ENCODE data around the gene DYNAP.

The DYNAP gene

DNA sequence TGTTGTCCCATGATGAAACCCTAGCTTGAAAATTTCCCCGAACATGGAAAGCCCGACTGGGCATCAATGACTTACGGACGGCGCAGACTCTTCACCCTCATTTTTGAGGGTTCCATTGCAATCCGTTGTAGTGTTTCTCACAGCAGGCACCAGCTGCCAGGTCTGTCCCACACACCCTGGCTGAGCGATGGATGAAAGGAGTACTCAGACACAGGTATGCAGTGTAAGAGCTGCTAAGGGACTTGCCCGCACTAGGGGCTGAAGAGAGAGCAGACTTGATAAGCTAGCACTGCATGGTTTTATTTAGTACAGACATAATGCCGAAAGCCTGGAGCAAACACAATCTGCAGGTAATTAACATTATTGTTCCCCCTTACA lies 15.8 kb downstream of the DYNAP start:
- no peak for DNase-seq (ENCODE audit: low read depth)
- peaks cover under 1% of the 10 kb centered on the region for H3K4me1 ChIP-seq (ENCODE audit: control insufficient read depth, insufficient read depth, low read length)
- H3K36me3 ChIP-seq (ENCODE audit: control insufficient read depth, insufficient read depth, low read length, severe bottlenecking): no peaks in the 10 kb centered on the region
- no peak overlapping the region for H3K9ac ChIP-seq (ENCODE audit: low read length)
- H3K9me3 ChIP-seq (ENCODE audit: control insufficient read depth, low read length): no peaks in the 10 kb centered on the region
- H3K4me3 ChIP-seq (ENCODE audit: low read length): no peak overlapping the region
- H3K27me3 ChIP-seq (replicated peaks; ENCODE audit: control insufficient read depth, insufficient read depth, low read length): peaks cover 4% of the 10 kb centered on the region

DNA sequence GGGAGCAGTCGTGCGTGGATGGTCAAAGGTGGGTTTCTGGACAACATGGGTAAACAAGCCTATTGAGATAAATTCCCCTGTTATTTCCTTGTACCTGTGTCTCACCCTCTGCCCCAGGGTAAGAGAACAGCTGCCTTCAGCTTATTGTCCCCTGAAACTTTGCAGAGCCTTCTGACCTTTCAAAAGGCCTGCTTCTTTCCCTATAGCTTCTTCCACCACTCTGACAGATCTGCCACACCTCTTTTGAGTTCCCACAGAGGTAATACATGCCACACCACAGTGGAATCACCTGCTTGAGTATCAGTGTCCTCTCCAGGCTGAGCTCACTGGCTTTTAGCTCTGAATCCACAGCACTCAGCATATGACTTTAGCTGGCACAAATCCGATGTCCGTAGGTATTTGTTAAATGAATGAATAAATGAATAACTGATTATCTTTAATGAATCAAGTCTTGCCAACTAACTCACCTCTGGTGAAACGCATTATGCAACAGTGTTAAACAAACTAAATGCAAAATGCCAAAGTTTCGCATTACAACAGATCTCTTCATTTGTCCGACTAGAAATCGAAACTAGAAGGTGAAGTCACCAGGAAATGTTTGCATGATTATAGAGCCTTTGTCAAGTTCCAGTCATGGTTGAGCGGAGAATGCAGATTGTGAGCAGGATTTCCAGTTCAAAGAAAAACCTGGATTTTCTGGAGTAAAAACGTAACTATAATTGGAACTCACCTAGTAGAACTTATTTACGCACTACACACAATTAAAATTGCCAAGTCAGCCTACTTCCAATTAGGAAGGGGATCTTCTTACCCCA lies 16.4 kb downstream of the DYNAP start:
- Histone ChIP-seq H3K9ac (ENCODE audit: low read length) (no peak overlapping the region), H3K27me3 (replicated peaks; ENCODE audit: control insufficient read depth, insufficient read depth, low read length) (peaks cover 4% of the 10 kb centered on the region), H3K4me1 (ENCODE audit: control insufficient read depth, insufficient read depth, low read length) (peaks cover 5% of the 10 kb centered on the region), H3K4me3 (ENCODE audit: low read length) (peak overlapping the region; percentile 9), H3K36me3 (ENCODE audit: control insufficient read depth, insufficient read depth, low read length, severe bottlenecking) (no peaks in the 10 kb centered on the region), H3K9me3 (ENCODE audit: control insufficient read depth, low read length) (no peaks in the 10 kb centered on the region)
- DNase-seq (ENCODE audit: low read depth): peak; percentile 53

DNA sequence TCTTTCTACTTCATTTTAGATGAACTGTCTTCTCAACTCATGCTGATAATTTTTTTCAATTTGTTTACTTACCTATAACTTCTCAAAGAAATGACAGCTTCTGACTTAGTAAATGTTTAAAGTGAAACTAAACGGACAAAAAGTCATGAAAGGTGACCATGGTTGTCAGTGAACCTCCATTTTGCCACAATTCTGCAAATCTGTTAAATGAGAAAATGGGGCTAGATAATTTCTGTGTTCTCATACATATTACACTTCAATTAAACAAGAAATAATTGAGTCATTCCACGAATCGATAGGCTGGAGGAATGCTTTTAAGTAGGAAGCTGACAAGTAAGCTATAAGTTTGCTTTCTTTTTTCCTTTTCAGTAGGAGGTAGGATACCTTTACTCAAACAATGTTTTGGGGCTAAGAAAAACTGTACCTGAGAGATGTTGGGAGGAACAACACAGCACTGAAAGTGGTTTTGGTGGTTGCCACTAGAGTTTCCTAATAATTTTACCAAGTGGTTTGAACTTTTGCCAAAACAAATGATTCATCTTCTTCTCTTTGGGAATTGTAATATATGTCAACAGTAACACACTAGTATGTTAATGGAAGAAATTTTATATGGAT lies 17.1 kb downstream of the DYNAP start:
- H3K4me1 ChIP-seq (ENCODE audit: control insufficient read depth, insufficient read depth, low read length): peaks cover 11% of the 10 kb centered on the region
- H3K27me3 ChIP-seq (replicated peaks; ENCODE audit: control insufficient read depth, insufficient read depth, low read length): peaks cover 4% of the 10 kb centered on the region
- H3K4me3 ChIP-seq (ENCODE audit: low read length): peak overlapping the region; percentile 9
- H3K9ac ChIP-seq (ENCODE audit: low read length): no peak overlapping the region
- H3K36me3 ChIP-seq (ENCODE audit: control insufficient read depth, insufficient read depth, low read length, severe bottlenecking): no peaks in the 10 kb centered on the region
- DNase-seq (ENCODE audit: low read depth): peak; percentile 22
- no peaks in the 10 kb centered on the region for H3K9me3 ChIP-seq (ENCODE audit: control insufficient read depth, low read length)

DNA sequence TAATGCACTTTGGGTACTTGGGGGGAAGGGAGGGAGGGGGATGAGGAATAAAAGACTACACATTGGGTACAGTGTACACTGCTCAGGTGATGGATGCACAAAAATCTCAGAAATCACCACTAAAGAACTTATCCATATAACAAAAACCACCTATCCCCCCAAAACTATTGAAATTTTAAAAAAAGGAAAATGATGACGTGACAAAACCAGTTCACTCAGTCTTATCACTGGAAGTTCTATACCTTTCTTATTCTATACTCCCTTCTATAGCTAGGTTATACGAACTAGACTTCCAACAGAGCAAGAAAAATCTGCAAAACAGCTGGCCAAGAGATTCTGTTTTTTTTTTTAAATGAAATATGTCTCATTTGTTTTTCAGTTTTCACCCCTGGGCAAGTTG lies 20.8 kb downstream of the DYNAP start:
- no peak overlapping the region for H3K9ac ChIP-seq (ENCODE audit: low read length)
- no peak overlapping the region for H3K4me3 ChIP-seq (ENCODE audit: low read length)
- no peaks in the 10 kb centered on the region for H3K36me3 ChIP-seq (ENCODE audit: control insufficient read depth, insufficient read depth, low read length, severe bottlenecking)
- peaks cover 8% of the 10 kb centered on the region for H3K27me3 ChIP-seq (replicated peaks; ENCODE audit: control insufficient read depth, insufficient read depth, low read length)
- peaks cover 14% of the 10 kb centered on the region for H3K4me1 ChIP-seq (ENCODE audit: control insufficient read depth, insufficient read depth, low read length)
- H3K9me3 ChIP-seq (ENCODE audit: control insufficient read depth, low read length): no peaks in the 10 kb centered on the region
- no peak for DNase-seq (ENCODE audit: low read depth)

DNA sequence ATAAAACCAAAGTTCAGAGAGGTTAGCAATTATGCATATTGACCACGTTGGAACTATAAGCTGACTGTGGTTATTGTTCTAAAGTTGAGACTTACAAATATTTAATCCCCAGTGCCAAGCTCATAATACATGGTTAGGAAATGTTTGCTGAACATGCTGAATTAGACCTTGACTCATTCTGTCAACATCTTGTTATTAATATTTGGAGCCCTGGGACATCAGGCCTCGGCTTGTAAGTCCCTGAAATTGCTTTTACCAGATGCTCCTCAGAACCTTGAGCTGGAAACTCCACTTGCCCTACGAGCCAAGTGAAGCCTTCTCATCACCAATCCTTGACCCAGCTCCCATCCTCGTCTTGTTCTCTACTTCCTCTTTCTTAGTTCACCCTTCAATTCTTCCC lies 21.2 kb downstream of the DYNAP start:
- H3K36me3 ChIP-seq (ENCODE audit: control insufficient read depth, insufficient read depth, low read length, severe bottlenecking): no peaks in the 10 kb centered on the region
- H3K9me3 ChIP-seq (ENCODE audit: control insufficient read depth, low read length): no peaks in the 10 kb centered on the region
- H3K9ac ChIP-seq (ENCODE audit: low read length): no peak overlapping the region
- H3K4me3 ChIP-seq (ENCODE audit: low read length): no peak overlapping the region
- no peak for DNase-seq (ENCODE audit: low read depth)
- H3K4me1 ChIP-seq (ENCODE audit: control insufficient read depth, insufficient read depth, low read length): peaks cover 14% of the 10 kb centered on the region
- peaks cover 4% of the 10 kb centered on the region for H3K27me3 ChIP-seq (replicated peaks; ENCODE audit: control insufficient read depth, insufficient read depth, low read length)

DNA sequence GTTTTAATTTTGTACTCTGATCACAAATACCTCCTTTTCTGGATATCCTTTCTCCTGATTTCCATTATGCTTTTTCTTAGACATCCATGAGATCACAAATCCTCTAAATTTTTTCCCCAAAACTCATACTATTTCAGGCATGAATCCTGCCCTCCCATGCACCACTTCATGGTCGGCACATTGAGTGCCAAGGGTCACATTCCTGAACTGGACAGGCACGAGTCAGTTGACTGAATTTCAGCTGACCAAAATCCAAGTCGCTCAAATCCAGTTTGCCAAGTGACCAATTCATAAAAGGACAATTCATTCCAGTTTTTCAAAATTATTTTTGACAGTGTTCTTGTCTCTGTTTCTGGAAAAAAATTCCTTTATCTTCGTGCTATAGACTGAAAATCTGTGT lies 22.1 kb downstream of the DYNAP start:
- H3K36me3 ChIP-seq (ENCODE audit: control insufficient read depth, insufficient read depth, low read length, severe bottlenecking): no peaks in the 10 kb centered on the region
- no peak overlapping the region for H3K4me3 ChIP-seq (ENCODE audit: low read length)
- H3K4me1 ChIP-seq (ENCODE audit: control insufficient read depth, insufficient read depth, low read length): peaks cover 14% of the 10 kb centered on the region
- peaks cover 4% of the 10 kb centered on the region for H3K27me3 ChIP-seq (replicated peaks; ENCODE audit: control insufficient read depth, insufficient read depth, low read length)
- no peaks in the 10 kb centered on the region for H3K9me3 ChIP-seq (ENCODE audit: control insufficient read depth, low read length)
- no peak overlapping the region for H3K9ac ChIP-seq (ENCODE audit: low read length)
- DNase-seq (ENCODE audit: low read depth): no peak

DNA sequence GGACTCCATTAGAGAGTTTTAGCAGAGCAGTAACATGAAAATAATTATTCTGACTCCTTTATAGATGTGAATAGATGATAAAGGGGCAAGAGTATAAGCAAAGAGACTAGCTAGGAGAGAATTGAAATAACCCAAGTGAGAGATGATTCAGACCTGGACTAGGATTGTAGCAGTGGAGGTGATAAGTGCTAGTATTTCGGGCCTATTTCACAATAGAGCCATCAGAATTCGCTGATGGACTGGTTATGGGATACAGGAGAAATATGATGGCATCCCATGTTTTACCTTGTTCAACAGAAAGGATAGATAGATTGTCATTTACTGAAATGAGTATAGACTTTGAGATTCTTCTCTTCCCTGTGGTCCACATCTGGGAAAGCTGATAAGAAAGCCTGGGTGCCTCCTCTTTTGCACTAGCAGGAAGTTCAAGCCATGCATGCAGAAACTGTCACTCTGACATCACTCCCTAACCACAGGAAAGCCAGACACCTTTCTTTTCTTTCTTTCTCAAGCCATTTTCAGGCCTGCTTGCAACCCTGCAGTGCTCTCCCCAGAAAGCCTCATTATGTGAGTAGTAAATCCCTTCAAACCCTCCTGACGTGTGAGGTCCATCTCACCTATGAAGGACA lies 25.3 kb downstream of the DYNAP start:
- Histone ChIP-seq H3K27me3 (replicated peaks; ENCODE audit: control insufficient read depth, insufficient read depth, low read length) (peaks cover 4% of the 10 kb centered on the region), H3K4me1 (ENCODE audit: control insufficient read depth, insufficient read depth, low read length) (peaks cover 14% of the 10 kb centered on the region), H3K4me3 (ENCODE audit: low read length) (no peak overlapping the region), H3K9me3 (ENCODE audit: control insufficient read depth, low read length) (no peaks in the 10 kb centered on the region), H3K36me3 (ENCODE audit: control insufficient read depth, insufficient read depth, low read length, severe bottlenecking) (no peaks in the 10 kb centered on the region), H3K9ac (ENCODE audit: low read length) (no peak overlapping the region)
- no peak for DNase-seq (ENCODE audit: low read depth)

DNA sequence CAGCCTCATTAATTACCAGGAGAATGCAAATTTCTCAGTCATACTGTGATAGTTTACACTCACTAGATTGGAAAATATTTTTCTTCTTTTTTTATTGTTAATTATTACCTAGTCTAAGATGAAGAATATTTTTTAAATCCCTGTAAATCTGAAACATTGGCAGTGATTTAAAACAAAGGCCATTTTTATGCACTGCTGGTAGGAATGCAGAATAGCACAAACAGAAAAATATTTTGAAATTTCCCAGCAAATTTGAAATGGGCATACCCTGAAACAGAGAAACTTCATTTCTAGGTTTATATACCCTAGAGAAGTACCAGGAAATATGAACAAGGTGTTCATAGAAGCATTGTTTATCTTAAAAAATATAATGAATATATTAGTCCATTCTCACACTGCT lies 31.0 kb downstream of the DYNAP start:
- no peaks in the 10 kb centered on the region for H3K27me3 ChIP-seq (replicated peaks; ENCODE audit: control insufficient read depth, insufficient read depth, low read length)
- no peak for DNase-seq (ENCODE audit: low read depth)

DNA sequence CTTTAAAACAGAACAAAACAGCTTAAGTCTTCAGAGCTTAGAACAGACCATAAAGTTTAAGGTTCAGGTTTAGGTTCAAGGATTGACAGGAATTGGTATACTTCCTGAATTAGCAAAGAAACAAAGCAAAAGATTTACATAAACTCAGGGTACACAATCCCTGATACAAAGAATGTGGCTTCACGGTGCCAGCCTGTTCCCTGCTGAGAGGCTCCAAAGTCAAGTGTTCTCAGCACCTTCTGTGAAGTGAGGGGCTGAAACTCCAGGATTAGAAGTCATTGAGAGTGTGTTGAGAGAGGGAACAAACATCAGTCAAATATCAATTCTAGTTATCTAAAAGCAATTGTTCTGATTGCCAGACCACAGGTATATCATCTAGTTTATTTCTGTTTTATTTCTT lies 35.7 kb downstream of the DYNAP start:
- peaks cover 12% of the 10 kb centered on the region for H3K9me3 ChIP-seq (ENCODE audit: control insufficient read depth, low read length)
- H3K36me3 ChIP-seq (ENCODE audit: control insufficient read depth, insufficient read depth, low read length, severe bottlenecking): no peaks in the 10 kb centered on the region
- H3K27me3 ChIP-seq (replicated peaks; ENCODE audit: control insufficient read depth, insufficient read depth, low read length): no peaks in the 10 kb centered on the region
- DNase-seq (ENCODE audit: low read depth): no peak
- no peak overlapping the region for H3K9ac ChIP-seq (ENCODE audit: low read length)
- H3K4me1 ChIP-seq (ENCODE audit: control insufficient read depth, insufficient read depth, low read length): no peaks in the 10 kb centered on the region
- H3K4me3 ChIP-seq (ENCODE audit: low read length): no peak overlapping the region

More for the DNA sequence above, 31.0 kb downstream of the DYNAP start:
- no peaks in the 10 kb centered on the region for H3K4me1 ChIP-seq (ENCODE audit: control insufficient read depth, insufficient read depth, low read length)
- H3K9me3 ChIP-seq (ENCODE audit: control insufficient read depth, low read length): peaks cover 7% of the 10 kb centered on the region
- no peak overlapping the region for H3K9ac ChIP-seq (ENCODE audit: low read length)
- H3K4me3 ChIP-seq (ENCODE audit: low read length): no peak overlapping the region
- H3K36me3 ChIP-seq (ENCODE audit: control insufficient read depth, insufficient read depth, low read length, severe bottlenecking): no peaks in the 10 kb centered on the region

DNA sequence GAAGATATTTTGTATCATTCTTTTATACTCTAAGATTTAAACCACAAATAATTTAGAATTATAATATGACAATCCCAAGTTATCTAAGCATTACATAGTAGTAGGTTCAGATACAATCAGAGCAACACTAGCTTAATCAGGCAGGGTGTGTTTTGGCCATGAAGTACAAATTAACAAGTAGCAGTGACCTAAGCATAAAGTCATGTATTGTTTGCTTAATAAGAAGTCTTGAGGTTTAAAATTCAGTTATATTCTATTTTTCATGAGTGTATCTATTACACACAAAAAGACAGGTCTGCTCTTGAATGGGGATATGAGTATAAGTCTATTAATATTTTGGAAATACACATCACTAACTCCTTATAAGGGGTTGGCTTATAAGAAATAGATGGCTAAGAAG lies 39.9 kb downstream of the DYNAP start:
- H3K27me3 ChIP-seq (replicated peaks; ENCODE audit: control insufficient read depth, insufficient read depth, low read length): no peaks in the 10 kb centered on the region
- no peaks in the 10 kb centered on the region for H3K4me1 ChIP-seq (ENCODE audit: control insufficient read depth, insufficient read depth, low read length)
- H3K9me3 ChIP-seq (ENCODE audit: control insufficient read depth, low read length): peaks cover 6% of the 10 kb centered on the region
- H3K9ac ChIP-seq (ENCODE audit: low read length): no peak overlapping the region
- H3K4me3 ChIP-seq (ENCODE audit: low read length): no peak overlapping the region
- H3K36me3 ChIP-seq (ENCODE audit: control insufficient read depth, insufficient read depth, low read length, severe bottlenecking): no peaks in the 10 kb centered on the region
- DNase-seq (ENCODE audit: low read depth): no peak

DNA sequence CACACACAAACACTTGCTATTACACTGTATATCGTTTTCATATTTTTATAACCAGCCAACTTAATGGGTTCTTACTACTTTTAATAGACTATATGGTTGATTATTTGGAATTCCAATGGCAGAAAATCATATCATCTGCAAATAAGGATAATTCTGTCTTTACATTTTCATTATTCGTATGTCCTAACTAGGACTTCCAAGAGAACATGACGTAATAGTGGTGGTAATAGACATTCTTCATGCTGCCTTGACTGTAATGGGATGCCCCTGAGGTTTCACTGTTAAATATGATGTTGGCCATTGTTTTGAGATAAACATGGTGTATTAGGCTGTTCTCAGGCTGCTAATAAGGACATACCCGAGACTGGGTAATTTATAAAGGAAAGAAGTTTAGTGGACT lies 45.2 kb downstream of the DYNAP start:
- no peak for DNase-seq (ENCODE audit: low read depth)
- no peaks in the 10 kb centered on the region for H3K4me1 ChIP-seq (ENCODE audit: control insufficient read depth, insufficient read depth, low read length)
- no peak overlapping the region for H3K4me3 ChIP-seq (ENCODE audit: low read length)
- H3K27me3 ChIP-seq (replicated peaks; ENCODE audit: control insufficient read depth, insufficient read depth, low read length): peaks cover 3% of the 10 kb centered on the region
- H3K36me3 ChIP-seq (ENCODE audit: control insufficient read depth, insufficient read depth, low read length, severe bottlenecking): no peaks in the 10 kb centered on the region
- H3K9me3 ChIP-seq (ENCODE audit: control insufficient read depth, low read length): no peaks in the 10 kb centered on the region
- no peak overlapping the region for H3K9ac ChIP-seq (ENCODE audit: low read length)

All from adipocyte (in vitro differentiated cells).